ENCODE data around the gene SLC25A2.
"Not testable (repeated sequence)": the region's sequence is repeated elsewhere in the genome, so short reads cannot be mapped to it uniquely, and the experiment has no call there.

SLC25A2 gene

DNA sequence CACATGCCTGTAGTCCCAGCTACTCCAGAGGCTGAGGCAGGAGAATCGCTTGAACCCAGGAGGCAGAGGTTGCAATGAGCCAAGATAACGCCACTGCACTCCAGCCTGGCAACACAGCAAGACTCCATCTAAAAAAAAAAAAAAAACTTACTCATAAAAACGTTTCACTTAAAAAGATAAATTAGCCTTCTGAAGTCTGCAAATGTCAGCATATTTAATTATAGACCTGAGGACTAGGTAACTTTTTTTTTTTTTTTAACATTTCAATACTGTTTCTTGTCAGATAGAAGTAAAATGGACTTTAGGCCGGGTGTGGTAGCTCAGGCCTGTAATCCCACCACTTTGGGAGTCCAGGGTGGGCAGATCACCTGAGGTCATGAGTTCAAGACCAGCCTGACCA is 13.1 kb upstream of the SLC25A2 start:
- not testable (repeated sequence) for DNase-seq (ENCODE audit: low read depth, low spot score)

DNA sequence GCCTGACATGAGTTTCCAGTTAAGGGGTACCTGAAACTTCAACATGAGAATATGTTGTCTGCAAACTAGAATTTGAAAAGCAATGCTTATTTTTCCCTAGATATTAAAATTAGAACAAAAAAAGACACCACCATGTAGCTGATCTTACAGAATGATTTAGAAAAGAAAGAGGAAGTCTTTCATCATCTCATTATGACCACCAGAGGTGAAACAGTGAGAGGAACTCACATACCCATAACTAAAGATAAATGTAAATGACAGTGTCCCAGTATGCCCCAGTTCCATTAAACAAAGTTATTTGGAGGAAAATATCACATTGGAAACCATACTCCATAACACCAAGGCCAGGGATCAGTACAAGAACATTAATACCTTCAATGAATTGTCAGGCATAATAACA is 9.9 kb upstream of the SLC25A2 start:
- no peak for DNase-seq (ENCODE audit: low read depth, low spot score)

DNA sequence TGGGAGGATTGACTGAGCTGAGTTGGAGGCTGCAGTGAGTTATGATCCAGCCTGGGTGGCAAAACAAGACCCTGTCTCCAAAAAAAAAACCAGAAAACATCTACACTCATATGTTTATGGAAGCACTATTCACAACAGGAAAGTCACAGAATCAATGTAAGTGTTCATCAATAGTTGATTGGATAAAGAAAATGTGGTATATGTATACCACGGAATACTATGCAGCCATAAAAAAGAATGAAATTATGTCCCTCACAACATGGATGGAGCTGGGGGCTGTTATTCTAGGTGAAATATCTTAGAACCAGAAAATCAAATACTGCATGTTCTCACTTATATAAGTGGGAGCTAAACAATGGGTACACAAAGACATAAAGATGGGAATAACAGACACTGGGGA is 2.8 kb upstream of the SLC25A2 start:
- DNase-seq (ENCODE audit: low read depth, low spot score), result no peak

DNA sequence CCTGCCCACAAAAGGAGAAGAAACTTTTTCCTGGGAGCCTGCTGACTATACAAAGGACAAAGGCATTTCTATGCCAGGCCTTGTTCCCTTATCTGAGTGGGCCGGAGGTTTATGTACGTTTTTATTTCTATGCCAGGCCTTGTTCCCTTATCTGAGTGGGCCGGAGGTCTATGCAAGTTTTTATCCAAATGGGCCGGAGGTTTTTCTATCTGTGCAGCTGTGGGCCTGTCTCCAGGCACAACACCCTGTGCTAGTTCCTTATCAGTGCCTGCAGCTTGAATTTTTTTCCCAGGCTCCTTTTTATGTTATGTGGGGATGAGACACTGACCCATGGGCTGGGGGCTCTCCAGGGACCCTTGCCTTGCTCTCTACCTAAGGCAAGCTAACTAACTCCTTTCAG is 5.5 kb downstream of the SLC25A2 start:
- no peak for DNase-seq (ENCODE audit: low read depth, low spot score)

DNA sequence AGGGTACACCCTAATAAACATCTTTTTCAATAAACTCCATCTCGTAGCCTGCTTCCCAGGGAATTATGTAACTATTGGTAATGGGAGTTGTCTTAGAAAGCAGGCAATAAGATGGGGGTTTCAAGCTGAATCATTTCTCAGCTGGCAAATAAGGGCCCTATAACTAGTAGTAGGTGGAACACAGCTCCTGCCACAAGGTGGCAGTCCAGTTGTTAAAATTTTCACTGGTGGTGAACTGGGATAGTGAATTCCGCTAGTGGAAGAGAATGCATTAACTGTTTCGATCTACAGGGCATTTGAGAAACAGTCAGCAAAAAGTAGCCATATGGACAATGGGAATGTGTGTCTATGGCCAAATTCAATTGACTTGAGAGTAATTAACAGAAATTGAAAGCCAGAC is 30.9 kb downstream of the SLC25A2 start:
- DNase-seq (ENCODE audit: low read depth, low spot score), result no peak

DNA sequence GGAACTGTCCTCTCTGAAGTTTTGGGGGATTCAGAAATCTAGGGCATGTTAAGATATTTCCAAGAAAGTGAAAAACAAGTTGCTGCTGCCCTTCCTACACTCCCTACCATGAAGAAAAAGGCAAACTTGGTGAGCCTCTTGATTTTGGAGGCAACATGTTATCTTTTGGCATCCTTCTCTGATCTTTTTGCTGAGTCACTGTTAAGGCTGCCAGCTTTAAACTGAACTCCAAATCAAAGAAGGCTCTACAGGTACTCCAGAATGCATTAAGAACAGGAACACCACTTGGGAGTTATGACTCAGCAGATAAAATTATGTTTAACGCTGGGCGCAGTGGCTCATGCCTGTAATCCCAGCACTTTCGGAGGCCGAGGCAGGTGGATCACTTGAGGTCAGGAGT is 34.7 kb downstream of the SLC25A2 start:
- DNase-seq (ENCODE audit: low read depth, low spot score), result no peak

DNA sequence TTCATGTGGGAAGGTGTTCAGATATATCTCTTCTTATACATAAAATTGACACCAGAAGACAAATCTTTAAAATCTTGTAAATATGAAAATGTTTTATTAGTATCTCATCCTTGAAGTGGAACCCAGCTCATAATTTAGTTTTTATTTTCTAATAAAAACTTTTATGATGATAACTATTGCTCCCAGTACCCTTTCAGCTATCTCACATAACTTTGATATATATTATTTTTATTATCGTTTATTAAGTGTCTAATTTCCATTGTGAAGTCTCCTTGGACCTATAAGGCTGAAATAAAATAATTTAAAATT is 42.7 kb downstream of the SLC25A2 start:
- DNase-seq (ENCODE audit: low read depth, low spot score), result no peak

DNA sequence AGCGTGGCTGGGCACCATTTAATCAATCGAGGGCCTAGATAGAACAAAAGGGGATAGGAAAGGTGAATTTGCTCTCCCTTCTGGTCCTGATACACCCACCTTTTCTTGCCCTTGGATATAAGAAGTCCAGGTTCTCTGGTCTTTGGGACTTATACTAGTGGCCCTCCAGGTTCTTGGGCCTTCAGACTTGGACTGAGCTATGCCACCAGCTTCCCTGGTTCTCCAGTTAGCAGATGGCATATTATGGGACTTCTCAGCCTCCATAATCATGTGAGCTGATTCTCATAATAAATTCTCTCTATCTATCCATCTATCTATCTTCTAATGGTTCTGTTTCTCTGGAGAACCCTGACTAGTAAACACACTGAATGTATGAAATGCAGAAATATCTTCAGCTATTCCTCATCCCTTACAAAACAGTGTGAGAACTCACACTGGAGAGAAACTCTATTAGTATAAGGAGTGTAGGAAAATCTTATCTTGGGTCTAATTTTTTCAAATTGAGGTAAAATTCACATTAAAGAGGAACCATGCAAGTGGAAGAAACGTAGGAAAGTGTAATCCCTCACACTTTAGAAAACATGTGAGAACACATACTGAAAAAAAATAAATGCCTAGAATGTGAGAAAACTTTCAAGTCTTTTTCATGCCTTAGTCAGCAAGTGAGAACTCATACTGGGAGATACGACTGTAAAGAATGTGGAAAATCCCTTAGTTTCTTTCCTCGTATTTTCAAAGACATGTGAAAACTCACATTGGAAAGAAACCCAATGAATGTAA is 43.2 kb downstream of the SLC25A2 start:
- no peak for DNase-seq (ENCODE audit: low read depth, low spot score)

DNA sequence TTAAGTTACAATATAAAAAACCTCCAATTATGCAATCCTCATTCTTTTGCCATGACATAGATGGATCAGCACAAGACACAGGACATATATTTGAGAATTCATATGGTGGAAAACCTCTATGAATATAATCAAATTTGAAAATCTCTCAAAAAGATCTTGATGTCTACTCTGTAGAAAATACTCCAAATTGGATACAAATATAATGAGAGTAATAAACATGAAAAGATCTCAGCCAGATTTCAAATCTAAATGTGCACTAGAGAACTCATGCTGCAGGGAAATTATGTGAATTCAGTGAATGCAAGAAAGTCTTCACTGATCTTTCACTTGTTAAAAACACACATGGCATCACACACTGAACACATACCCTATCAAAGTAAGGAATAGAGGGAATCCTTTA is 44.9 kb downstream of the SLC25A2 start:
- DNase-seq (ENCODE audit: low read depth, low spot score), result no peak

DNA sequence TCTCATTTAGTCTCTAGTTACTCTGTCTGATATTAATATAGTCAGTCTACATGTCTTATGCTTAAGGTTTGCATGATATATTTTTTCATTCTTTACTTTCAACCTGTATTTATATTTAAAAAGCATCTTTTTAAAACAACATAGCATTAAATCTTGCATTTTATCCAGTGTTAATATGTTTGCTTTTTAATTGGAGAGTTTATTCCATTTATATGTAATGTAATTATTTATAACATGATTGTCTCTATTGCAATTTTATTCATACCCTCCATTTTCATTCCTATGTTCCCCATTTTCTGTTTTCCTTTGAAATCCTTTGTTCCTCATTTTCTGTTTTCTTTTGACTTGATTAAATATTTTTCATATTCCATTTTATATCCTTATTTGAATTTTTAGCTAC is 45.4 kb downstream of the SLC25A2 start:
- DNase-seq (ENCODE audit: low read depth, low spot score), result no peak
